ACC112 (cell line): ENCODE results near the gene SUGCT.

ENCODE experiments used
- H2AFZ ChIP-seq: fragments of 200-600 bp; sonication (generic); one replicate; pipeline ENCODE4 v1.6.0; 2017; ENCODE audit warnings: antibody characterized with exemption, low read length; ENCODE audit not compliant: unreplicated experiment
- H3K27ac ChIP-seq: fragments of 200-600 bp; sonication (generic); 2 replicates; pipeline ENCODE4 v1.5.1; 2014; ENCODE audit warnings: low read depth, mild to moderate bottlenecking, antibody characterized with exemption, low read length, moderate library complexity
- H3K27me3 ChIP-seq: fragments of 200-600 bp; sonication (generic); 2 replicates; pipeline ENCODE4 v1.6.1; 2014; ENCODE audit warnings: mild to moderate bottlenecking, antibody characterized with exemption, low read length, moderate library complexity, mixed read lengths; ENCODE audit not compliant: insufficient read depth
- H3K36me3 ChIP-seq: fragments of 200-600 bp; sonication (generic); 2 replicates; pipeline ENCODE4 v1.6.1; 2016; ENCODE audit warnings: mild to moderate bottlenecking, antibody characterized with exemption, low read length, moderate library complexity, mixed read lengths; ENCODE audit not compliant: insufficient read depth
- H3K4me1 ChIP-seq: fragments of 200-600 bp; sonication (generic); one replicate; pipeline ENCODE4 v1.6.1; 2016; ENCODE audit warnings: low read length, mixed read lengths; ENCODE audit not compliant: insufficient read depth, unreplicated experiment, control insufficient read depth
- H3K4me3 ChIP-seq: fragments of 200-600 bp; sonication (generic); 2 replicates; pipeline ENCODE4 v1.5.1; 2014; ENCODE audit warnings: mild to moderate bottlenecking, low read depth, low read length
- H3K79me2 ChIP-seq: fragments of 200-600 bp; sonication (generic); one replicate; pipeline ENCODE4 v1.6.0; 2016; ENCODE audit warnings: low read length; ENCODE audit not compliant: control insufficient read depth, unreplicated experiment, insufficient read depth

SUGCT gene

DNA sequence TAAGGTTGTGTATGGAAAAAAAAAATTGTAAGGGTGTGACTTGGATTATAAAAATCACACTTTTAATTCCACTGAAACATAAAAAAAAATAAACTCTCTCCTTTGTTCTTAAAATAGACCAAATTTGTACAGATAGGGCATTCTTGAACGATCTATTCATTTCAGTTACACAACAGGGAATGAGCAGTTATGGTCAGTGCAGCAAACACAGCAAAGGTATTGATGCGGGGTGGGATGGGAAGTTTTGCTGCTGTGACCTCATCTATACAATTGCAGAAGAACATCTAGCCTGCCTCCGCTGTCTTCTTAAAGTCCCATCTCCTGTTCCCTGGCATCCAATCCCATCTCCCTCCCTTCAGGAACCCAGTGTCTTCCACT lies 580.2 kb downstream of the SUGCT start:
- no peaks in the 10 kb centered on the region for H3K27me3 ChIP-seq
- no peak overlapping the region for H3K27ac ChIP-seq
- H3K36me3 ChIP-seq, result no peaks in the 10 kb centered on the region
- H3K4me1 ChIP-seq, result peaks cover 8% of the 10 kb centered on the region
- H2AFZ ChIP-seq, result no peak overlapping the region
- H3K4me3 ChIP-seq, result no peak overlapping the region
- no peaks in the 10 kb centered on the region for H3K79me2 ChIP-seq

DNA sequence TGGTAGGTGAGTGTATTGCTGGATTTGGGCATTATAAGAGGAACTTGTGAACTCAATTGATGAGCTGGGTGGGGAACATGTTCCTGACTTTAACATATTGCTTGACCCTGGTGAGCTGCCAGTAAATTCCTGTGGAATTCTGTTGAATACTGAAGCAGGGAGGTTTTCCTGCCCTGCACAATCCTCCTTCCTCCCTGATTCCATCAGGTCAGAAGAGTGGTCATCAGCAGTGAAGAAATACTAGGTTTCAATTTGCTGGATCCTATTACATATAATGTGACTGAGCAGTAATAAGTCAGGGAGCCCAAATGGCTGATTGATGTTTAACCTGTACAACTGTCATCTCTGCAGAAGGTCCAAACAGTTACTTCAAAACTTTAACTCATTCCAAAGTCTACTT lies 581.2 kb downstream of the SUGCT start:
- Histone ChIP-seq H2AFZ (no peak overlapping the region), H3K4me1 (peaks cover 18% of the 10 kb centered on the region)

DNA sequence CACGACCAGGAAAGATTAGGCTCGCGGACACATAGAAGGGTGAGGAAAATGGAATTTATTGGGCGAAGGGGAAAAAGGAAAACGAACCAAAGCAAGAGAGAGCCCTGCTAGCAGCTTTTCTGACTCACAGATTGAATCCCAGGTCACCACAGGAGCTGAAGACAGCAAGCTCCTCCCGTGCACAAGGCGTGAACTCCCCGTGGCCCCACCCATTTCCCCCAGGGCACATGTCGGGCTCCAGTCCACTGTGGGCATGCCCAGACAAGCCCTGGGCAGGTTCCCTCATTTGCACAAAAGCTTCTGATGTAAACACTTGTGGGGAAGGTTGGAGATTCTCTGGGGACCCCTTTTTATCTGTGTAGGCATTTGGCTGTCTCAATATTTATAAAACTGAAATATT lies 582.4 kb downstream of the SUGCT start:
- Histone ChIP-seq H3K4me1 (peaks cover 18% of the 10 kb centered on the region), H3K4me3 (peak overlapping the region; percentile 54), H3K27ac (peak overlapping the region; percentile 44), H2AFZ (peak overlapping the region; percentile 53), H3K27me3 (no peaks in the 10 kb centered on the region), H3K79me2 (no peaks in the 10 kb centered on the region), H3K36me3 (no peaks in the 10 kb centered on the region)

More for the DNA sequence above, 581.2 kb downstream of the SUGCT start:
- H3K27ac ChIP-seq, result no peak overlapping the region
- no peaks in the 10 kb centered on the region for H3K79me2 ChIP-seq
- no peak overlapping the region for H3K4me3 ChIP-seq
- no peaks in the 10 kb centered on the region for H3K36me3 ChIP-seq
- H3K27me3 ChIP-seq, result no peaks in the 10 kb centered on the region

DNA sequence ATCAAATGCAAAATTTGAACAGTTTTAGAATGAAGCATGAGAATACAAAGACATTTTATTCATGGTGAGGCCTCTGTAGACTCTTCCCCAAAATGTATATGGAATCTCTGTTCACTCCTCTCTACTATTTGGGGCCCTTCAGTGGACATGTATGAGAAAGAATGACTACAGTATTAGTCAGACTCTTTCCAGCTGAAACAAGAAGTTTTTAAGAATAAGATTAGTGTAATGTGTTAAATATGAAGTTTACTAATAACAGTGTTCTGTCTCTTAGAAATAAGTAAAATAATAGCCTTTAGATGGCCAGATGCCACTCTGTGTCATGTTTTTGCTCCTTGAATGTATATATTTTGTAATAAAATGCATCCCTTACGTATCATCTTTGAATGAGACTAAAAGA lies 585.6 kb downstream of the SUGCT start:
- no peaks in the 10 kb centered on the region for H3K79me2 ChIP-seq
- peaks cover 18% of the 10 kb centered on the region for H3K4me1 ChIP-seq
- H3K27ac ChIP-seq, result peak overlapping the region; percentile 14; the same call in 1 of the 2 replicates

DNA sequence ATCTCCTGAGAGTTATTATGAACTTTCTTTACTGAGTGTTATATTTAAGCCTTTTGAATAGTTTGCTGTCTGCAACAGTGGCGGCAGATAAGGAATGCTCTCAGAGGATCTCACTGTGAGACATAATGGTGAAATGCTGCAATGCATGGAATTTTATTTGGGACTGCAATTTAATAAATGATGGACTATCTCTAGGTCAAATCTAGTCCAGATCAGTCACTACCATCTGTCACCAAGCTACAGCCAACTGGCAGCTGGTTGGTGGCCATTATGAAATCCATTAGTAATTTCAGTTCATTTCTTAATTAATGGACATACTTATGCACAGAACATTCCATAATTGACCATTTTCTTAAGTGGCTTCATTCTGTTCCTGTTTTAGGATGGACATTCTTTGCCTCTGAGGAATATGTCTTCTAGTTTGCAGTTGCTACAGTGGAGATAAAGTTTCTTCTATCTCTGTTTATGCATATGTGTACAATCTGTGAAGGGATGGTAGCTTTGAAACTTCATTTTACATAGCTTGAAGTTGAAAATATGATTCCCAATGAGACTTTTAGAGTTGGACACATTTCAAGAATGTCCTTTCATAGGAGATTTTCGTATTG lies 586.6 kb downstream of the SUGCT start:
- Histone ChIP-seq H3K79me2 (no peaks in the 10 kb centered on the region), H3K27ac (no peak overlapping the region), H2AFZ (no peak overlapping the region), H3K4me3 (no peak overlapping the region), H3K4me1 (peaks cover 11% of the 10 kb centered on the region), H3K36me3 (no peaks in the 10 kb centered on the region), H3K27me3 (no peaks in the 10 kb centered on the region)

More for the DNA sequence above, 585.6 kb downstream of the SUGCT start:
- H3K36me3 ChIP-seq, result no peaks in the 10 kb centered on the region
- H3K27me3 ChIP-seq, result no peaks in the 10 kb centered on the region
- H3K4me3 ChIP-seq, result no peak overlapping the region
- no peak overlapping the region for H2AFZ ChIP-seq

DNA sequence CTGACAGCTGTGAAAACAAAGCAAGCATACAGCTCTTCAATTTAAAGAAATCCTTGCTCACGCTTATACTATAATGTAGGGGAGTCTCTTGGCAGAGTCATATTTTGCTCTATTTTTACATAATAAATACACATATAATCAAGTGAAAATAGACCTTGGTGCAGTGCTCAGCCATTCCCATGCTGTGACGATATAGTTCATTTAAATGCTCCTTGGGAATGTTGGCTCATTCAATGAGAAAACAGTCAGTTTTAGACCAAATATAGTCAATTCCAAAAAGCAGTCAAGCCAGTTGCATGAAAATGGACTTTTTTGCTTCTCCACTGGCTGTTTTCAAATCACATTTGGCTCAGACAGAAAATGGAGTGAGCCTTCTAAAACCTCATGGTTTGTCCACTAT lies 587.4 kb downstream of the SUGCT start:
- Histone ChIP-seq H3K4me3 (no peak overlapping the region), H3K27ac (no peak overlapping the region), H2AFZ (no peak overlapping the region), H3K4me1 (peaks cover 11% of the 10 kb centered on the region), H3K79me2 (no peaks in the 10 kb centered on the region), H3K36me3 (no peaks in the 10 kb centered on the region), H3K27me3 (no peaks in the 10 kb centered on the region)

DNA sequence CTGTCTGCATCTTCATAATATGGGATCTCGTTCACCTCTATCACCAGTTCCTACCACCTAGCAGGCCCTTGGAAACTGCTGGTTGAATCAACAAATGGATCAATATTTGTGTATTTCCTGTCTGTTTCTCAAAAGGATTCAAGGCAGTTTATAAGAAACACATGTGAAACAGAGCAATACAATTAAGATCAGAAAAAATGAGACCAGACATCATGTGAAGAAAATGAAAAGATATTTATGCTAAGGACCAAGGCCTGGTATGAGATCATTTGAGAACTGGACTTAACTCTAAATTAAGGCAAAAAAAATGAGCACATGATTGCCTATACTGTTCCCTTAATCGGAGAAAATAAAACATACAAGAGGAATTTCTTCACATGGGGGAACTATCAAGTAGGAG lies 589.0 kb downstream of the SUGCT start:
- no peaks in the 10 kb centered on the region for H3K27me3 ChIP-seq
- no peaks in the 10 kb centered on the region for H3K36me3 ChIP-seq
- H3K27ac ChIP-seq, result no peak overlapping the region
- no peak overlapping the region for H2AFZ ChIP-seq
- H3K79me2 ChIP-seq, result no peaks in the 10 kb centered on the region
- H3K4me3 ChIP-seq, result no peak overlapping the region
- peaks cover 11% of the 10 kb centered on the region for H3K4me1 ChIP-seq

DNA sequence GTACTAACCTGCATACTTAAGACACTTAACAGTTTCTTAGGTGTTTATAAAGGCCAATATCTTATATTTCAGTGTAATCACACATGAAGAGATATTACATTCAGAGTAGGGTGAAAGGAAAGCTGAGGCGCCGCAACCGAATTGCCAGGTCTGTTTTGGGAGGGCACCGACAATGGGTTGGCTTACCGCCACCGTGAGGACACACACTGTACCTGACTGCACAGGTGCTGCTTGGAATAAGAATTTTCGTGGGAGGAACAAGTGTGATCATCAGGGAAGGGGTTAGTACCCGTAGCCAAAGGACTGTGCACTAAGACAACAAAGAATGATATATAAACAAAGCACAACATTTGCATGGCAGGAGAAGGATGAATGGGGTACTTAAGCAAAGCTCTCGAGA lies 591.8 kb downstream of the SUGCT start:
- Histone ChIP-seq H3K4me1 (no peaks in the 10 kb centered on the region), H3K27ac (no peak overlapping the region), H3K79me2 (no peaks in the 10 kb centered on the region), H3K27me3 (no peaks in the 10 kb centered on the region), H3K4me3 (no peak overlapping the region), H3K36me3 (no peaks in the 10 kb centered on the region), H2AFZ (no peak overlapping the region)

DNA sequence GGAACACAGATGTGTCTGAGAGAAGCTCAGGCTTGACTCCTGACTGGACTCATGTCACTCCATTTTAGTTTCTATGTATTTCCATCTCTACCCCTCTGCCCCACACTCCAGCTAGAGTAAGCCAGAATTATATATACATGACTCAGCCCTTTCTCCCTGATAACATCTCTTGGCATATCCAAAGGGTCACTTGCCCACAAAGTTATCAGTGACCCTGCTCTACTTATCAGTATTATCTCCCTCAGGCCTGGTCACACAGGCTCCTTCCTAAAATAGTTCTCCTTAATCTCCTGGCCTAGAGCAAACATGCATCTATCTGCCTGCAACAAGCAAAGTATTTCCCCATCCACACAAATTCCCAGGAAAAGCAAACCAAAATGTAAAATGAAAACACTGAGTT lies 598.3 kb downstream of the SUGCT start:
- no peak overlapping the region for H3K4me3 ChIP-seq
- H2AFZ ChIP-seq, result no peak overlapping the region
- H3K4me1 ChIP-seq, result no peaks in the 10 kb centered on the region
- no peaks in the 10 kb centered on the region for H3K79me2 ChIP-seq
- no peaks in the 10 kb centered on the region for H3K27me3 ChIP-seq
- no peaks in the 10 kb centered on the region for H3K36me3 ChIP-seq
- no peak overlapping the region for H3K27ac ChIP-seq

DNA sequence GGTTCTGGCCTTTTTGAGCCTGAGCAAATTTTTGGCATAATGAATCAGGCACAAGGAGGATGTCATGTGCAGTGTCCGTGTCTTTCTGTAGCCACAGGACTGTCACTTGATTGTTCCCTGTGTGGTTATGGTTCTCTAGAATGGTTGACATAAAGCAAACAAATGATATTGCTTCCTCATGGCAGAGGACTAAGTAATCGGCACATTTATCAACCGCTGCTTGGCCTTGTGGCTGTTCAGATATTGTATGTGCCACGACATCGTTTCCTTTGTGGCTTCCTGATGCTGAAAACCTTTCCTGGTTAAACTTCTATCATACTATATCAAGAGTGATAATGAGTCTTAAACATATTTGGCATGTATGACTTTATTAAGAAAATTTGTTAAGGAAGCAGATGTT lies 598.8 kb downstream of the SUGCT start:
- Histone ChIP-seq H3K36me3 (no peaks in the 10 kb centered on the region), H3K4me1 (no peaks in the 10 kb centered on the region), H3K27me3 (no peaks in the 10 kb centered on the region), H3K4me3 (no peak overlapping the region), H3K79me2 (no peaks in the 10 kb centered on the region), H3K27ac (no peak overlapping the region), H2AFZ (no peak overlapping the region)

DNA sequence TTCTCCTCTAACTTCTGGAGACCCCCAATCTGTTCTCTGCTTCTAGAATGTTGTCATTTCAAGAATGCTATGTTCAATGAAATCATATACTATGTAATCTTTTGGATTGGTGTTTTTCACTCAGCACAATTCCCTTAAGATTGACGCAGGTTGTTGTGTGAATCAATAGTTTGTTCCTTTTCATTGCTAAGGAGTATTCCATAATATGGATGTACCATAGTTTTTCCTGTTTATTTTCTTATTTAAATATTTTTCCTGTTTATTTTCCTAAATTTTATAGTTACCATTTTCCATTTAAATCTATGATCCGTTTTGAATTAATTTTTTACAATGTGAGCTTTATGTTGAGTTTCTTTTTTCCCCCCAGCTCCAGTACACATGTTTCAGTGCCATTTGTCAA lies 604.5 kb downstream of the SUGCT start:
- Histone ChIP-seq H2AFZ (no peak overlapping the region), H3K79me2 (no peaks in the 10 kb centered on the region), H3K27me3 (no peaks in the 10 kb centered on the region), H3K4me3 (no peak overlapping the region), H3K4me1 (no peaks in the 10 kb centered on the region), H3K27ac (no peak overlapping the region), H3K36me3 (no peaks in the 10 kb centered on the region)
